Neural cell (in vitro differentiated cells): ENCODE measurements around the gene ASPHD1. TPM values are rescaled to one million over a fixed set of nuclear protein-coding genes. Genes with fewer than 3 reads are reported as not detected.

Experiments used
- H2AFZ ChIP-seq: fragments of 200-600, 300-800 bp; sonication (generic), shearing (Covaris generic); 2 replicates; pipeline ENCODE4 v1.6.0; 2014; ENCODE audit warnings: low read depth, mild to moderate bottlenecking, antibody characterized with exemption, low read length, moderate library complexity
- H3F3A ChIP-seq: fragments of 200-600 bp; shearing (Covaris generic); 2 replicates; pipeline ENCODE4 v1.6.1; 2016; ENCODE audit warnings: mild to moderate bottlenecking, moderate library complexity, mixed read lengths, antibody characterized with exemption, low read length; ENCODE audit not compliant: insufficient read depth, poor library complexity, severe bottlenecking
- H3K27ac ChIP-seq: fragments of 200-600, 300-800 bp; sonication (generic), shearing (Covaris generic); 2 replicates; pipeline ENCODE4 v1.5.1; 2014; ENCODE audit warnings: mild to moderate bottlenecking, low read length, moderate library complexity
- H3K27me3 ChIP-seq: fragments of 300-800, 200-600 bp; sonication (generic), shearing (Covaris generic); 2 replicates; pipeline ENCODE4 v1.6.0; 2014; ENCODE audit warnings: mild to moderate bottlenecking, low read depth, low read length, moderate library complexity; ENCODE audit not compliant: insufficient read depth
- H3K36me3 ChIP-seq: fragments of 300-800, 200-600 bp; sonication (generic), shearing (Covaris generic); 2 replicates; pipeline ENCODE4 v1.5.1; 2014; ENCODE audit warnings: mild to moderate bottlenecking, antibody characterized with exemption, low read length, moderate library complexity; ENCODE audit not compliant: insufficient read depth
- H3K4me2 ChIP-seq: fragments of 300-800, 200-600 bp; sonication (generic), shearing (Covaris generic); 2 replicates; pipeline ENCODE4 v1.6.0; 2014; ENCODE audit warnings: mild to moderate bottlenecking, low read length
- H3K4me3 ChIP-seq: fragments of 300-800, 200-600 bp; sonication (generic), shearing (Covaris generic); 2 replicates; pipeline ENCODE4 v1.5.1; 2014; ENCODE audit warnings: mild to moderate bottlenecking, low read length, moderate library complexity
- H3K79me2 ChIP-seq: fragments of 200-600 bp; shearing (Covaris generic); replicated peaks from 2 replicates; pipeline ENCODE4 v1.6.0; 2014; ENCODE audit warnings: mild to moderate bottlenecking, low read length, moderate library complexity; ENCODE audit not compliant: insufficient read depth
- H3K9ac ChIP-seq: fragments of 300-800, 200-600 bp; sonication (generic), shearing (Covaris generic); 2 replicates; pipeline ENCODE4 v1.6.1; 2016; ENCODE audit warnings: mild to moderate bottlenecking, low read length, mixed read lengths
- H3K9me2 ChIP-seq: fragments of 200-600 bp; shearing (Covaris generic); 2 replicates; pipeline ENCODE4 v1.6.1; 2016; ENCODE audit warnings: mild to moderate bottlenecking, low read length, mixed read lengths; ENCODE audit not compliant: insufficient read depth
- H3K9me3 ChIP-seq: fragments of 200-600, 300-800 bp; sonication (generic), shearing (Covaris generic); 2 replicates; pipeline ENCODE4 v1.6.1; 2016; ENCODE audit warnings: mild to moderate bottlenecking, mixed run types, low read length, moderate library complexity, mixed read lengths
- H4K20me1 ChIP-seq: fragments of 200-600 bp; shearing (Covaris generic); 2 replicates; pipeline ENCODE4 v1.6.1; 2016; ENCODE audit warnings: mild to moderate bottlenecking, mixed run types; ENCODE audit not compliant: insufficient read depth
- CTCF ChIP-seq: fragments of 450-650 bp; IDR thresholded peaks from 2 replicates; pipeline ENCODE4 v1.5.1; 2014; ENCODE audit warnings: antibody characterized with exemption, mild to moderate bottlenecking, moderate library complexity; ENCODE audit not compliant: poor library complexity, severe bottlenecking
- EP300 ChIP-seq: fragments of 450-650 bp; conservative IDR thresholded peaks from 2 replicates; pipeline ENCODE4 v1.6.1; 2014; ENCODE audit warnings: antibody characterized with exemption, mild to moderate bottlenecking, moderate library complexity; ENCODE audit not compliant: poor library complexity, severe bottlenecking
- EZH2 ChIP-seq: fragments of 200-600, 300-800 bp; shearing (Covaris generic), sonication (generic); IDR thresholded peaks from 2 replicates; pipeline ENCODE4 v1.6.1; 2014; ENCODE audit warnings: antibody characterized with exemption, low read length, borderline replicate concordance, mild to moderate bottlenecking; ENCODE audit not compliant: insufficient read depth, poor library complexity, severe bottlenecking
- MXI1 ChIP-seq: fragments of 450-650 bp; conservative IDR thresholded peaks from 2 replicates; pipeline ENCODE4 v1.6.1; 2014; ENCODE audit warnings: antibody characterized with exemption, mild to moderate bottlenecking; ENCODE audit not compliant: poor library complexity, severe bottlenecking
- POLR2AphosphoS5 ChIP-seq: IDR thresholded peaks from 2 replicates; pipeline ENCODE4 v1.6.1; 2012
- RAD21 ChIP-seq: fragments of 450-650 bp; conservative IDR thresholded peaks from 2 replicates; pipeline ENCODE4 v1.6.1; 2014; ENCODE audit warnings: antibody characterized with exemption, mild to moderate bottlenecking, moderate library complexity
- REST ChIP-seq: IDR thresholded peaks from 2 replicates; pipeline ENCODE4 v1.6.1; 2012; ENCODE audit warnings: borderline replicate concordance
- SMC3 ChIP-seq: fragments of 450-650 bp; conservative IDR thresholded peaks from 2 replicates; pipeline ENCODE4 v1.6.1; 2014; ENCODE audit warnings: antibody characterized with exemption, mild to moderate bottlenecking, moderate library complexity; ENCODE audit not compliant: poor library complexity
- TAF1 ChIP-seq: IDR thresholded peaks from 2 replicates; pipeline ENCODE4 v1.6.1; 2012; ENCODE audit warnings: low read depth
- polyA plus RNA-seq: library from polyadenylated mRNA; depleted of rRNA; stranded (reverse); fragments of >200 nt; gene quantifications from 2 replicates; pipeline ENCODE4 v1.2.3, GENCODE V29; 2014

Gene ASPHD1
- polyA plus RNA-seq, 1 donor from 2014 or later: 38.9 TPM

GRCh38 chr16:29878172-29878571 is 22.1 kb upstream of the ASPHD1 start:
- no peak overlapping the region for H2AFZ ChIP-seq

GRCh38 chr16:29881050-29881449 is 19.2 kb upstream of the ASPHD1 start:
- Histone ChIP-seq H3K9me2 (no peaks in the 10 kb centered on the region), H3K27me3 (peaks cover 5% of the 10 kb centered on the region), H3K79me2 (no peaks in the 10 kb centered on the region), H3K9me3 (no peaks in the 10 kb centered on the region), H4K20me1 (no peaks in the 10 kb centered on the region), H3K27ac (no peak overlapping the region), H3K36me3 (no peaks in the 10 kb centered on the region), H3K4me3 (no peak overlapping the region), H2AFZ (no peak overlapping the region), H3K4me2 (no peak overlapping the region), H3K9ac (no peak overlapping the region), H3F3A (no peaks in the 10 kb centered on the region)
- TF ChIP-seq SMC3 (no peak), RAD21 (no peak), CTCF (no peak), TAF1 (no peak), POLR2AphosphoS5 (no peak), REST (no peak), EZH2 (no peak)

More at GRCh38 chr16:29878172-29878571, 22.1 kb upstream of the ASPHD1 start:
- H4K20me1 ChIP-seq: no peaks in the 10 kb centered on the region
- H3K27ac ChIP-seq: no peak overlapping the region
- H3K36me3 ChIP-seq: no peaks in the 10 kb centered on the region
- H3F3A ChIP-seq: no peaks in the 10 kb centered on the region
- H3K27me3 ChIP-seq: peaks cover 5% of the 10 kb centered on the region
- H3K4me2 ChIP-seq: no peak overlapping the region
- no peaks in the 10 kb centered on the region for H3K9me2 ChIP-seq
- H3K79me2 ChIP-seq: no peaks in the 10 kb centered on the region
- H3K9ac ChIP-seq: no peak overlapping the region
- TF ChIP-seq EP300: no peak
- TF ChIP-seq REST: no peak
- no peak for TF ChIP-seq POLR2AphosphoS5
- TF ChIP-seq SMC3: no peak
- TF ChIP-seq CTCF: no peak
- no peak for TF ChIP-seq EZH2
- no peak for TF ChIP-seq TAF1
- TF ChIP-seq RAD21: no peak
- no peak for TF ChIP-seq MXI1
- no peaks in the 10 kb centered on the region for H3K9me3 ChIP-seq
- H3K4me3 ChIP-seq: no peak overlapping the region
